ENCODE measurements around the gene CAMTA1.
"Not testable (repeated sequence)": the region's sequence is repeated elsewhere in the genome, so short reads cannot be mapped to it uniquely, and the experiment has no call there.

The CAMTA1 gene

GRCh38 chr1:7147581-7148282 lies 362.5 kb downstream of the CAMTA1 start:
- not testable (repeated sequence) for DNase-seq (ENCODE audit: low read depth in 2 of 2)

DNA sequence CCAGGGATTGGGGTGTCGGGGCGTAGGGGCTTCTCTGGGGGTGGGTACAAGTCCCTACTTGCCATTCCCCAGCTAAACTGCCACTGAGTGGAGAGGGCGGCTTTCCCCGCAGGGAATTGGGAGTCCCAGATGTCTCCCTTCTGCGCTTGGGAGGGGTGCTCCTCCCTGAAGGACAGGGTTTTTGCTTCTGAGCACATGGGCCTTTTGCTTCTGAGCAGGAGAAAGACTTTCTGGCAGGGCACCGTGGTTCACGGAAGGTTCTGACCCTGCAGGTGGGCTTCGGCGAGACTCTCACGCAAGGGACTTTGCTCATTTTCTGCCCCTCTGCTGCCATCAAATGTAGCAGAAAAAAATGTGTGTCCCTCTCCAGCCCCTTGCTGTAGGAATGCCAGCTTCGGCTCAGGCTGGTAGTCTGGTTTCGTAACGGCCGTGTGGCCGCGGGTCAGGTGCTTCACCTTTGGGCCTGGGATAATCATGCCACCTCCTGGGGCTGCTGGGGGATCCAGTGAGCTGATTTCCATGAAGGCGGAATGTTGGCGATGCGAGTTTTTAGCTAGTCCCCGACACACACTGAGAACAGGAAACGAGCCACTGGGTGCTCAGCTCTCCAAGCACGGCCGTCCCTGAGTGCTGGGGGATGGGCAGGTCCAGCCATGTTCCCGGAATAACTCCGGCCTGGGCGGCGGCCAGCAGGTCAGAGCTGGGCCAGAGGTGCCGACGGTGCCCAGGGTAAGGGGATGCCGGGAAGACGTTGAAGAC lies 364.0 kb downstream of the CAMTA1 start:
- DNase-seq (ENCODE audit: low read depth in 2 of 2) = no peak

- no peak for DNase-seq (ENCODE audit: low read depth in 2 of 2)
These were observed 365.5 kb downstream of the CAMTA1 start for GRCh38 chr1:7150724-7151280.

DNA sequence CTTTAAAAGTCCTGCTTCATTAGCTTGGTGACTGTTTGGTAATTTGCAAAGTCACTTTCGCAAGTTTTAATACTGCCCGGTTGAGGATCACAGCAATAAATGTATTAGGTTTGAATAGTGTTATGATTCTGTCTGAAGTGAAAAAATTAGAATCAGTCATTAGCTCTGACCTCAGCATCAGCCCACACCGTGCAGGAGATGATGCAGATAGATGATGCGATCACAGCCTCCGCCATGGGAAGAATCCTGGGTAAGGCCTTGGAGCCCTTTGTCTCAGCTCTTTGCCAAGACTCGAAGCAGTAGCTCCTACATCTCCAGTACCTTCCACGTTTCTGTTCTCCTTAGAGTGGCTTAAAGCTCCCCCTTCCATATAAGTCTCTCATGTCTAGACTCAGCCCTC lies 366.7 kb downstream of the CAMTA1 start:
- DNase-seq (ENCODE audit: low read depth in 2 of 2) = no peak

DNA sequence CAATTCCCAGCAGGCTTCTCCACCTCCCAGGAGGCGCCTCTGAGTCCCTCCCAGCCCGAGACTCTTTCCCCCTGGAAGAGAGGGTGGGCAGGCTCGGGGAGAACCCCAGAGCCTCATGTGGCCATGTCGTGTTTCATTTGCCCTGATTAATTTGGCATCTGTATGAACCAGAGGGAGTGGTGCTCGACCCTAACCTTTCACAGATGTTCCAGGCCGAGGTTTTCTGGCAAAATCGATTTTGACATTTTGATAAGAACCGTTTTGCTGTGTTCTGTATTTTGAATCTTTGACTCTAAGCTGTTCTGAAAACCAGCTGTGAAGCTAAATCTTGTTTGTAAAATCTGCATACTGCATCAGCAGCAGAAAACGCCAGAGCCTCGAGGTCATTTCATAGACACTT lies 367.4 kb downstream of the CAMTA1 start:
- DNase-seq (ENCODE audit: low read depth in 2 of 2) = no peak

- DNase-seq (ENCODE audit: low read depth in 2 of 2) = no peak
These were observed 368.2 kb downstream of the CAMTA1 start for GRCh38 chr1:7153464-7153863.

- no peak for DNase-seq (ENCODE audit: low read depth in 2 of 2)
These were observed 374.0 kb downstream of the CAMTA1 start for GRCh38 chr1:7159116-7159781.

DNA sequence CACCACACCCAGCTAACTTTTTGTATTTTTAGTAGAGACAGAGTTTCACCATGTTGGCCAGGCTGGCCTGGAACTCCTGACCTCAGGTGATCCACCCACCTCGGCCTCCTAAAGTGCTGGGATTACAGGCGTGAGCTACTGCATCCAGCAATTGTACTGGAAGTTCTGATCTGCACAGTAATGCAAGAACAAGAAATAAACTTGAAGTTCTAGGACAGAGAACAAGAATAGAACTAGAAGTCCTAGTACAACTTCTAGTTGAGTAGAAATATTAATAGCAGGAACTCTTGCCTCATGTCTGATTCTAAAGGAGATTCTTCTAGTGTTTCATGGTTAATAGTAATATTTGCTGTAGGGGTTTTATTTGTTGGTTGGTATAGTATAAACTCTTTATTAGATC lies 383.3 kb downstream of the CAMTA1 start:
- not testable (repeated sequence) for DNase-seq (ENCODE audit: low read depth in 2 of 2)

- no peak for DNase-seq (ENCODE audit: low read depth in 2 of 2)
These were observed 385.9 kb downstream of the CAMTA1 start for GRCh38 chr1:7171168-7171567.

DNA sequence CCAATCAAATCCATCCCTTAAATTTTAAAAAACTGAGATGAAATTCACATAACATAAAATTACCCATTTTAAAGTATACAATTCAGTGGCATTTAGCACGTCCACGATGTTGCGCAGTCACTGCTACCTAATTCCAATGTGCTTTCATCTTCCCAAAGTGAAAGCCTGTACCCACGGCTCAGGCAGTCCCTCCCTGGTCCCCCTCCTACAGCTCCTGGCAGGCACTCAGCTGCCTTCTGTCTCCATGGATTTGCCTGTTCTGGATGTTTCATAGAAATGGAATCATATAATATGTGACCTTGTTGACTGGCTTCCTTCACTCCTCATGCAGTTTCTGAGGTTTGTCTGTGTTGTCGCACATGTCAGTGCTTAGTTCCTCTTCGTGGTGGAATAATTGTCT lies 386.3 kb downstream of the CAMTA1 start:
- no peak for DNase-seq (ENCODE audit: low read depth in 2 of 2)

GRCh38 chr1:7172804-7173203 lies 387.6 kb downstream of the CAMTA1 start:
- DNase-seq (ENCODE audit: low read depth in 2 of 2) = no peak

GRCh38 chr1:7174561-7174960 lies 389.3 kb downstream of the CAMTA1 start:
- DNase-seq (ENCODE audit: low read depth in 2 of 2) = no peak

- no peak for DNase-seq (ENCODE audit: low read depth in 2 of 2)
These were observed 390.0 kb downstream of the CAMTA1 start for GRCh38 chr1:7174980-7175906.

- no peak for DNase-seq (ENCODE audit: low read depth in 2 of 2)
These were observed 391.8 kb downstream of the CAMTA1 start for GRCh38 chr1:7177021-7177420.

DNA sequence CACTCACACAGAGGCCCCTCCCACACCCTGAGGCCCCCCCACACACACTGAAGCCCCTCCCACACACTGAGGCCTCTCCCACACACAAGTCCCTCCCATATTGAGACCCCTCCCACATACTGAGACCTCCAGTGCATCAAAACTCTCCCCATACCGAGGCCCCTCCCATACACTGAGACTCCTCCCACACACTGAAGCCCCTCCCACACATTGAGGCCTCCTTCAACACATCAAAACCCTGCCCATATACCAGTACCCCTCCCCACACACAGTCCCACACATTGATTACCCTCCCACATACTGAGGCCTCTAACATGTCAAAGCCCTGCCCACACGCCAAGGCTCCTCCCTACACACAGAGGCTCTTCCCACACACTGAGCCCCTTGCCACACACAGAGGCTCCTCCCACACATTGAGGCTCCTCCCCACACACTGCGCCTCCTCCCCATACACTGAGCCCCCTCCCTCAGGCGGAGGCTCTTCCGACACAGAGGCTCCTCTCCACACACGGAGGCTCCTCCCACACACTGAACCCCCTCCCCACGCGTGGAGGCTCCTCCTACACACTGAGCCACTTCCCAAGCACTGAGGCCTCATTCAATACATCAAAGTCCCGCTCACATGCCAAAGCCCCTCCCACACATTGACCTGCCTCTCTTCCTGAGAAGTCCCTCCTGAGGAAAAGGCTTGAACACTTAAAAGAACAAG lies 392.3 kb downstream of the CAMTA1 start:
- DNase-seq (ENCODE audit: low read depth in 2 of 2) = no peak

GRCh38 chr1:7178336-7178735 lies 393.1 kb downstream of the CAMTA1 start:
- no peak for DNase-seq (ENCODE audit: low read depth in 2 of 2)

DNA sequence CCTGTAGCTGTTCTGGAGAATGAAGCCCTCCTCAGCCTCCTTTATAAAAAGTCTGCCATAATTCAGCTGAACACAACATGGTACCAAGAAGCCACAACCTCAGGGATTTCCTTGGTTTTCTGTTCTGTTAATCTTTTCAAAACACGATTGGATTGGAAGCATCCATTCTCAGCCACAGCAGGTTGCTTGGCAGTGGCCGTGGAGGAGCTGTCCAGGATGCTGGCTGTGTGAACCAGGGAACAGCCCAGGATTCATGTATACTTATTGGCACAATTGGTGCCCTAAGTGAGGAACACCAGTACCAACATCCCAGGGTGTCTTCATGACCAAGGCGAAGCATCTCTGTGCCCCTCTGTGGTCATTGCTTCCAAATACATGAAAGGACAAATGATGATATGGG lies 393.5 kb downstream of the CAMTA1 start:
- DNase-seq (ENCODE audit: low read depth in 2 of 2) = no peak

DNA sequence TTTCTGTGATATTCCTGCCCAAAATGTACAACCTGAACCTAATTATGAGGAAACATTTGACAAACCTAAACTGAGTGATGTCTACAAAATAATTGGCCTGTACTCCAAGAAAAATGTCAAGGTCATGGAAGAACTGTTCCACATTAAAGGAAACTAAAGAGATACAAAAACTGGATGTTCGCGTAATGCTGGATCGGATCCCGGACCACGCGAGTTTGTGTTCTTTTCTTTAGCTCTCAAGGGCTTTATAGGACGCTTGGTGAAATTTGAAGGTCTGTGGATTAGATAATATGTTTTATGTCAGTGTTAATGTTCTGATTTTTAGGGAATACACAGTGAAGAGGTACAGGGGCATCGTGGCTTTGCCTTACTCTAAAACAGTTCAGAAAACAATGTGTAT lies 400.5 kb downstream of the CAMTA1 start:
- DNase-seq (ENCODE audit: low read depth in 2 of 2) = no peak

- DNase-seq (ENCODE audit: low read depth in 2 of 2) = no peak
These were observed 401.3 kb downstream of the CAMTA1 start for GRCh38 chr1:7186382-7187111.

DNA sequence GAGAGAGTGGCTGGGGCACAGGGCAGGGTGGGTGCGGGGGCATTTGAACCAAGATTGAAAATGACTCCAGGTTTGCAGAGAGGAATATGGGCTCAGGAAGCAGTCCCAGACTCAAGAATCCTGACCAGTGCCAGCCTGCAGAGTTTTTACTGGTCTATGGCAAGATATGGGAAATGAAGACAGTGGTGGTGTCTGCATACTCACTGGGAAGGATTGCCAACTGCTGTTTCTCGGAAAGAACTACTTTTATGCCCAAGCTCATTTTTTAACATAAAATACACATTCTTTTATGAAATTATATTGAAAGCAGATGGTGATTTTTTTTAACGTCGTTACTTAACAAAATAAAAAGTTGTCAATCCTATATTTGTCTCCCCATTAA lies 401.8 kb downstream of the CAMTA1 start:
- no peak for DNase-seq (ENCODE audit: low read depth in 2 of 2)
